GM18951 (cell line): Measurements from ENCODE around the gene KLK14.

Experiments
- POLR2A ChIP-seq: IDR thresholded peaks from 4 replicates; pipeline ENCODE4 v1.6.1; 2011; ENCODE audit warnings: mild to moderate bottlenecking; ENCODE audit not compliant: insufficient read length, insufficient read depth; ENCODE audit errors: extremely low read depth
- in situ Hi-C: fragments of 300-500 bp; cut with MboI; formaldehyde crosslinking; loops from one replicate; pipeline ENCODE4 v1.12.0; 2022; ENCODE audit warnings: low sequenced_read_pairs, mixed read lengths, inconsistent platforms; ENCODE audit not compliant: unreplicated experiment

Gene KLK14, protein sequence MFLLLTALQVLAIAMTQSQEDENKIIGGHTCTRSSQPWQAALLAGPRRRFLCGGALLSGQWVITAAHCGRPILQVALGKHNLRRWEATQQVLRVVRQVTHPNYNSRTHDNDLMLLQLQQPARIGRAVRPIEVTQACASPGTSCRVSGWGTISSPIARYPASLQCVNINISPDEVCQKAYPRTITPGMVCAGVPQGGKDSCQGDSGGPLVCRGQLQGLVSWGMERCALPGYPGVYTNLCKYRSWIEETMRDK

GRCh38 chr19:51082611-51083010 is at the start of gene KLK14:
Gene KLK14 (minus strand): TSS chr19:51082887. CDS start chr19:51082614, 273 bp downstream.
- in situ Hi-C loops = no loop called here
- TF ChIP-seq POLR2A = no peak

DNA sequence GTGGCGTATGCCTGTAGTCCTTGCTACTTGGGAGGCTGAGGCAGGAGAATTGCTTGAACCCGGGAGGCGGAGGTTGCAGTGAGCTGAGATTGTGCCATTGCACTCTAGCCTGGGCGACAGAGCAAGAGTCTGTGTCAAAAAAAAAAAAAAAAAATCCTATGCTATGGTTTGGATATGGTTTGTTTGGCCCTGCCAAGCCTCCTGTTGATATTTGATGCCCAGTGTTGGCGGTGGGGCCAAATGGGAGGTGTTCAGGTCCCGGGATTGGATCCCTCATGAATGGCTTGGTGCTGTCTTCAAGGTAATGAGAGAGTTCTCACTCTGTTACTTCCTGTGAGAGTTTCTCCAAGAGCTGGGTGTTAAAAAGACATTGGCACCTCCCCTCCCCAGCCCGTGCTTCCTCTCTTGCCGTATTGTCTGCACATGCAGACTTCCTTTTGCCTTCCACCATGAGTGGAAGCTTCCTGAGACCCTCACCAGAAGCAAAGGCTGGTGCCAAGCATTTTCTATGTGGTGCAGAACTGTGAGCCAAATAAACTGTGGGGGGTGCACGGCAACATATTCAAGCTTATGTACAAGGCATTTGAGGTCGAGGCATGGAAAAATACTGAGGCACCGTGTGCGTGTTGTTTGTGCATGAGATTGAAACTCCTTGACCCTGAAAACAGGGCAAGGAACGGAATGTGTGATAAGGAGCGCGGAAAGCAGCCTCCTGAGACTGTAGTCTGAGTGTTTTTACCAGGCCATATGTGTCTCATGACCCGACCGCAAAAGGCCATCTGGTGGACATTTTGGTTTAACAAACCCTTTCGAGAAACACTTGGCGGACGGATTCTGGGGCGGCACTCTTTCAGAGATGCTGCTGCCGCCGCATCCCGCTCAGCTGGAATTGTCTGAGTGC is 49.3 kb upstream of the KLK14 start:
- TF ChIP-seq POLR2A = no peak
- in situ Hi-C loops = no loop called here

DNA sequence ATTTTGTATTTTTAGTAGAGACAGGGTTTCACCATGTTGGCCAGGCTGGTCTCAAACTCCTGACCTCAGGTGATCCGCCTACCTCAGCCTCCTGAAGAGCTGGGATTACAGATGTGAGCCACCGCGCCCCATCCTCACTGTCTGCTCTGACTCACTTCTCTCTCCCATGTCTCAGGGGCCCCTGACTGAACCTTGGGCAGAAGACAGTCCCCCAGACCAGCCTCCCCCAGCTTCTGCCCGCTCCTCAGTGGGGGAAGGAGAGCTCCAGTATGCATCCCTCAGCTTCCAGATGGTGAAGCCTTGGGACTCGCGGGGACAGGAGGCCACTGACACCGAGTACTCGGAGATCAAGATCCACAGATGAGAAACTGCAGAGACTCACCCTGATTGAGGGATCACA is 47.0 kb upstream of the KLK14 start:
- no peak for TF ChIP-seq POLR2A
- in situ Hi-C loops = no loop called here

DNA sequence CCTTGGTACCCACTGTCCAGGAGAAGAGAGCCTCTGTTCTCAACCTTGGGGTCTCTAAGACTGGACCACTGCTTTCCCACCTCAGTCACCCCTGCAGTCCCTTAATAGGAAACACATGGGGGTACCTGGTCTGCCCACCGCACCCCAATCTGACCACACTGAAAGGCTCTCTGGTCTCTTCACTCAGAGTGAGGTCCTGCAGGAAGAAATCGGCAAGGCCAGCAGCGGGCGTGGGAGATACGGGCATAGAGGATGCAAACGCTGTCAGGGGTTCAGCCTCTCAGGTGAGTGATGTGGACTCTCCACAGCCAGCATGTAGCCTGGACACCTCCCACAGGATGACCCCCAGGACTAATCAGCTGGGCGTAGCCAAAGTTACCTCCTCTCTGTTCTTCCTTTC is 45.5 kb upstream of the KLK14 start:
- in situ Hi-C loops = no loop called here
- TF ChIP-seq POLR2A = no peak

DNA sequence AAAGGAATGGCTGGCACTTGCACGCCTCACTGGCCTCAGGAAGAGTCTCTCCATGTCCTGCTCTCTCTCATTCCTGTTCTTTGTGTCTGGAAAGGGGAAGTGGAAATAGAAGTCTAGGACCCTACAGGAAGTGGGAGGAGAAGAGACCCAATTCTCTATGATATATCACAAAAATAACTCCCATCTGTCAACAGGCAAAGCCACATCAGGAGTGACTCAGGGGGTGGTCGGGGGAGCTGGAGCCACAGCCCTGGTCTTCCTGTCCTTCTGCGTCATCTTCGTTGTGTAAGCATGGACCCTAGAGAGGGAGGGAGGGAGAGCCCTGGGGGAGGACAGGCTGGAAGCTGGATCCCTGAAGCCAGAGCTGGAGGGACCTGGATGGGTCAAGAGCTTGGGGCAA is 45.1 kb upstream of the KLK14 start:
- in situ Hi-C loops = no loop called here
- no peak for TF ChIP-seq POLR2A

DNA sequence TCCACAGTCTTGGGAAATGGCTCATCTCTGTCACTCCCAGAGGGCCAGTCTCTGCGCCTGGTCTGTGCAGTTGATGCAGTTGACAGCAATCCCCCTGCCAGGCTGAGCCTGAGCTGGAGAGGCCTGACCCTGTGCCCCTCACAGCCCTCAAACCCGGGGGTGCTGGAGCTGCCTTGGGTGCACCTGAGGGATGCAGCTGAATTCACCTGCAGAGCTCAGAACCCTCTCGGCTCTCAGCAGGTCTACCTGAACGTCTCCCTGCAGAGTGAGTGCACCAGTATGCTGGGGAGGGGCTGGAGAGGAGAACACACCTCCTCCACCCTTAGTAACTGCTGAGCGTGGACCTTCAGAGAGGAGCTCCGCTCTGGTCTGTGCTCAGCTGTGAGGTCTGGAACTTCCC is 44.3 kb upstream of the KLK14 start:
- in situ Hi-C loops = no loop called here

GRCh38 chr19:51125421-51126075 is 42.9 kb upstream of the KLK14 start:
- in situ Hi-C loops = no loop called here

More for the DNA sequence above, 44.3 kb upstream of the KLK14 start:
- no peak for TF ChIP-seq POLR2A

DNA sequence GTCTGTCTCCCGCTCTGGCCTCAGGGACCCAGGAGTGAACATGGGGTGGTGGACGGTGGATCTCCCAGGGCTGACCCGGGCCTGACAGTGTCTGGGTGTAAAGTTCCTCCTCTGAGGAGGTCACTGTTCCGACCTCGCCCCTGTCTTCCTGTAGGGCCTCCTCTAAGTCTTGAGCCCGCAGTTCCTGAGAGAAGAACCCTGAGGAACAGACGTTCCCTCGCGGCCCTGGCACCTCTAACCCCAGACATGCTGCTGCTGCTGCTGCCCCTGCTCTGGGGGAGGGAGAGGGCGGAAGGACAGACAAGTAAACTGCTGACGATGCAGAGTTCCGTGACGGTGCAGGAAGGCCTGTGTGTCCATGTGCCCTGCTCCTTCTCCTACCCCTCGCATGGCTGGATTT is 42.0 kb upstream of the KLK14 start, which contains the start of gene SIGLEC9:
Gene SIGLEC9 (plus strand): TSS at position 178 of the 400 bp plus-strand sequence. CDS start 69 bp downstream, at position 247.
- TF ChIP-seq POLR2A = no peak
- in situ Hi-C loops = no loop called here

More at GRCh38 chr19:51125421-51126075, 42.9 kb upstream of the KLK14 start:
- TF ChIP-seq POLR2A = no peak

DNA sequence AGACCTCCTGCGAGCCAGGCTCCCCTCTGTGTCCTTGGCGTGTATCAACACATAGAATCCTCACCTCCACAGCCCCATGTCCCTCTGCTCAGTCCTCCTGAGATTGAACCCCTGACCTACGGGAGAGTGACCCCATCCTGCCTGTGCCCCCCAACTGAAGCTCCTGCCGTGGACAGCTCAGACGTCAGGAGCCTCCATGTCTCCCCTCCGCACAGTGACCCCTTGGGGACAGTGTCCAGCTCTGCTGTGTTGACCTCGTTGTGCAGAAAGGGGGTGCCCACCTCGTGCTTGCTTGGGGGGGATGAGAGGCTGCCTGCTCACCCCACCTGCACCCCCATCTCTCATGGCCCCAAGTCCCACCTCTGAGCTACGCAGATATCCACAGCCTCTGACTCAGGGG is 41.5 kb upstream of the KLK14 start:
- in situ Hi-C loops = no loop called here
- TF ChIP-seq POLR2A = no peak

DNA sequence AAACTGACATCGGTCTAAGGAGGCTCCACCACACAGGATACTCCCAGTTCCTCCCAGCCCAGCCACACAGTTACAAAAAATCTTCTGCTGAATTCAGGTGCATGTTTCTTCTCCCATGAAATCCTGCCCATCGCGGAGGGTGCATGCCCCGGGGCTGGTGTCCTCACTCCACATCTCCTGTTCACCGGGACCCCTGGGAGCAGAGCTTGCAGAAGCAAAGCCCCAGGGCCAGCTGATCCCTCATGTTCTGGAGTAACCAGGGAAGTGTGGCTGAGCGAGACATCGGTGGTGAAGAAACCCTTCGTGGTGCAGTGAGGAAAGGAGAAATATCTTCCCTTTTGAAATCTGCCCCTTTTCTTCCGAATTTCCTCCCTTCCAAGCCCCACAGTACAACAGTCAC is 41.1 kb upstream of the KLK14 start:
- in situ Hi-C loops = no loop called here
- TF ChIP-seq POLR2A = no peak

GRCh38 chr19:51123381-51123800 is 40.7 kb upstream of the KLK14 start:
- in situ Hi-C loops = no loop called here

GRCh38 chr19:51122112-51122981 is 39.7 kb upstream of the KLK14 start:
- no peak for TF ChIP-seq POLR2A
- in situ Hi-C loops = no loop called here

More at GRCh38 chr19:51123381-51123800, 40.7 kb upstream of the KLK14 start:
- TF ChIP-seq POLR2A = no peak
